SK-N-SH (cell line): Measurements from ENCODE around the gene EOGT. TPM values are rescaled to one million over a fixed set of nuclear protein-coding genes. Genes with fewer than 3 reads are reported as not detected.

Source experiments
- CTCF ChIA-PET: fragments of 300-600, 350-600 bp; formaldehyde crosslinking; extraction: SDS; loops from one replicate; lab custom pipeline; 2021; lab: Yijun Ruan, JAX
- POLR2A ChIA-PET: fragments of 350-600 bp; sonication (Branson Sonifier 250); formaldehyde crosslinking; extraction: SDS; loops from one replicate; lab custom pipeline; 2020; ENCODE audit warnings: antibody characterized with exemption, inconsistent platforms; lab: Yijun Ruan, JAX
- DNase-seq: peaks from one replicate; pipeline ENCODE4 v3.0.0; 2012
- H2AFZ ChIP-seq: fragments of 200-600 bp; sonication (generic); 2 replicates; pipeline ENCODE4 v1.8.1; 2016; ENCODE audit warnings: antibody characterized with exemption, mild to moderate bottlenecking, low read depth
- H3F3A ChIP-seq: fragments of 200-600 bp; sonication (generic); replicated peaks from 2 replicates; pipeline ENCODE3; 2016; ENCODE audit warnings: antibody characterized with exemption, mild to moderate bottlenecking; ENCODE audit not compliant: insufficient read depth
- H3K27ac ChIP-seq, 2 experiments: fragments of 200-500 bp in 1 of 2; fragments of 200-600 bp in 1 of 2; sonication (Bioruptor generic) in 1 of 2; sonication (generic), shearing (Covaris generic) in 1 of 2; 2 replicates each; pipeline versions ENCODE4 v1.5.1 to v1.6.1; 2014 to 2016; ENCODE audit warnings: low read depth in 2 of 2, inconsistent platforms in 1 of 2, low read length in 1 of 2, mild to moderate bottlenecking in 1 of 2, mixed read lengths in 1 of 2
- H3K27me3 ChIP-seq: fragments of 200-600 bp; sonication (generic), shearing (Covaris generic); 2 replicates; pipeline ENCODE4 v1.6.1; 2016; ENCODE audit warnings: mixed run types; ENCODE audit not compliant: insufficient read depth
- H3K36me3 ChIP-seq, 2 experiments: fragments of 200-500 bp in 1 of 2; fragments of 200-600 bp in 1 of 2; sonication (Bioruptor generic) in 1 of 2; sonication (generic) in 1 of 2; replicated peaks in 1 of 2; 2 replicates each; pipeline versions ENCODE3 to v1.5.1; 2014 to 2016; ENCODE audit warnings: low read length in 1 of 2, mild to moderate bottlenecking in 1 of 2; ENCODE audit not compliant: insufficient read depth in 2 of 2, control insufficient read depth in 1 of 2
- H3K4me1 ChIP-seq, 2 experiments: fragments of 200-500 bp in 1 of 2; fragments of 200-600 bp in 1 of 2; sonication (Bioruptor generic) in 1 of 2; sonication (generic), shearing (Covaris generic) in 1 of 2; 2 replicates each; pipeline versions ENCODE4 v1.5.1 to v1.6.1; 2014 to 2016; ENCODE audit warnings: low read depth in 1 of 2, low read length in 1 of 2, mixed run types in 1 of 2; ENCODE audit not compliant: insufficient read depth in 2 of 2, control insufficient read depth in 1 of 2
- H3K4me2 ChIP-seq: fragments of 200-600 bp; sonication (generic), shearing (Covaris generic); 2 replicates; pipeline ENCODE4 v1.6.1; 2017; ENCODE audit warnings: mixed run types
- H3K4me3 ChIP-seq, 2 experiments: fragments of 200-500 bp in 1 of 2; fragments of 200-600 bp in 1 of 2; sonication (Bioruptor generic) in 1 of 2; sonication (generic), shearing (Covaris generic) in 1 of 2; 2 replicates each; pipeline versions ENCODE4 v1.5.1 to v1.8.1; 2014 to 2016; ENCODE audit warnings: low read depth in 2 of 2, inconsistent platforms in 1 of 2, low read length in 1 of 2, mild to moderate bottlenecking in 1 of 2, mixed read lengths in 1 of 2, moderate library complexity in 1 of 2
- H3K79me2 ChIP-seq: fragments of 200-600 bp; sonication (generic); 2 replicates; pipeline ENCODE4 v1.8.1; 2017; ENCODE audit warnings: mild to moderate bottlenecking; ENCODE audit not compliant: insufficient read depth
- H3K9ac ChIP-seq: fragments of 200-600 bp; sonication (generic); 2 replicates; pipeline ENCODE4 v1.6.1; 2017; ENCODE audit warnings: mixed run types
- H3K9me2 ChIP-seq: fragments of 200-600 bp; sonication (generic); 2 replicates; pipeline ENCODE4 v1.6.1; 2017; ENCODE audit warnings: mixed run types
- H3K9me3 ChIP-seq: fragments of 200-600 bp; sonication (generic); 2 replicates; pipeline ENCODE4 v1.6.1; 2017; ENCODE audit warnings: mixed run types, mild to moderate bottlenecking, moderate library complexity
- H4K20me1 ChIP-seq: fragments of 200-600 bp; sonication (generic); 2 replicates; pipeline ENCODE4 v1.6.1; 2017; ENCODE audit warnings: mild to moderate bottlenecking, mixed run types; ENCODE audit not compliant: insufficient read depth
- CHD2 ChIP-seq: fragments of 150-350 bp; IDR thresholded peaks from 2 replicates; pipeline ENCODE4 v1.6.1; 2018; ENCODE audit warnings: low read length; ENCODE audit not compliant: partially characterized antibody
- GABPA ChIP-seq: IDR thresholded peaks from 2 replicates; pipeline ENCODE4 v1.4.0; 2012; ENCODE audit warnings: low read depth, mild to moderate bottlenecking
- IRF3 ChIP-seq: fragments of 150-350 bp; IDR thresholded peaks from 2 replicates; pipeline ENCODE4 v1.6.1; 2016; ENCODE audit warnings: mild to moderate bottlenecking, low read depth, low read length
- MAX ChIP-seq: IDR thresholded peaks from 2 replicates; pipeline ENCODE4 v1.4.0; 2012; ENCODE audit warnings: low read depth
- POLR2AphosphoS5 ChIP-seq: IDR thresholded peaks from 2 replicates; pipeline ENCODE4 v1.6.1; 2012; ENCODE audit warnings: low read depth, low read length
- RAD21 ChIP-seq: IDR thresholded peaks from 2 replicates; pipeline ENCODE4 v1.6.1; 2012; ENCODE audit warnings: mild to moderate bottlenecking, low read length
- RCOR1 ChIP-seq: fragments of 150-350 bp; IDR thresholded peaks from 2 replicates; pipeline ENCODE4 v1.6.1; 2017; ENCODE audit warnings: antibody characterized with exemption, low read length
- SIN3A ChIP-seq: IDR thresholded peaks from 2 replicates; pipeline ENCODE4 v1.6.1; 2012; ENCODE audit warnings: low read depth, mild to moderate bottlenecking, low read length, moderate library complexity, borderline replicate concordance
- SMC3 ChIP-seq: IDR thresholded peaks from 2 replicates; pipeline ENCODE4 v1.6.1; 2012; ENCODE audit warnings: low read depth, low read length, improper control_type of control experiment
- TAF1 ChIP-seq: IDR thresholded peaks from 2 replicates; pipeline ENCODE4 v1.6.1; 2012; ENCODE audit warnings: low read depth, mild to moderate bottlenecking, low read length, moderate library complexity, borderline replicate concordance
- TCF12 ChIP-seq: IDR thresholded peaks from 2 replicates; pipeline ENCODE4 v1.4.0; 2012
- USF1 ChIP-seq: IDR thresholded peaks from 2 replicates; pipeline ENCODE4 v1.4.0; 2012; ENCODE audit warnings: low read depth, borderline replicate concordance
- USF2 ChIP-seq: fragments of 150-350 bp; IDR thresholded peaks from 2 replicates; pipeline ENCODE4 v1.6.1; 2017; ENCODE audit warnings: antibody characterized with exemption, low read length, low read depth, borderline replicate concordance
- ZBTB33 ChIP-seq: IDR thresholded peaks from 2 replicates; pipeline ENCODE4 v1.4.0; 2012; ENCODE audit warnings: low read depth, borderline replicate concordance
- WGBS: methylation state at CpG from one replicate; pipeline ENCODE4 v1.1.6; 2017; ENCODE audit warnings: low lambda C conversion rate; 5-methylcytosine and 5-hydroxymethylcytosine counted together
- polyA plus RNA-seq, 3 experiments: library from polyadenylated mRNA; depleted of rRNA; stranded (reverse); fragments of >200 nt; gene quantifications; 2 replicates each; pipeline ENCODE4 v1.2.3, GENCODE V29; 2012

EOGT gene
- polyA plus RNA-seq, 1 of the 3 experiments (the other 2 are of a cell fraction) = 6.0 TPM

- ChIA-PET POLR2A (no interaction called here), CTCF (interaction anchor here (0.7 kb wide), 1 partner anchor 655 kb away, joined by 3 read pairs; no protein-coding TSS in a partner anchor)
- Histone ChIP-seq H3K9me3 (no peaks in the 10 kb centered on the region), H3K4me1 (peaks cover 0 to 15% of the 10 kb centered on the region in 2 experiments; a peak in 2 of 4 replicates), H3F3A (peaks cover 16% of the 10 kb centered on the region), H3K9me2 (no peaks in the 10 kb centered on the region), H4K20me1 (no peaks in the 10 kb centered on the region), H3K36me3 (peaks cover 29 to 32% of the 10 kb centered on the region in 2 experiments), H2AFZ (no peak overlapping the region), H3K27me3 (no peaks in the 10 kb centered on the region), H3K4me2 (no peak overlapping the region), H3K79me2 (peaks cover 10% of the 10 kb centered on the region; the same call in 1 of the 2 replicates), H3K27ac (no peak overlapping the region), H3K4me3 (no peak overlapping the region), H3K9ac (no peak overlapping the region)
- no peak for DNase-seq
- 98% methylated on average over 4 of the region's 4 CpGs for WGBS
- TF ChIP-seq RCOR1 (no peak), CHD2 (no peak), RAD21 (no peak), USF1 (no peak), TAF1 (no peak), USF2 (no peak), IRF3 (no peak), POLR2AphosphoS5 (no peak), MAX (no peak), GABPA (no peak), TCF12 (no peak), SIN3A (no peak), ZBTB33 (no peak), SMC3 (no peak)
These were observed 2.6 kb upstream of the EOGT start for GRCh38 chr3:69016102-69016501.
